ENCODE data around the gene CCM2.
A peak's percentile ranks its signal among the peaks of the same experiment; 100 is the strongest.

The CCM2 gene

DNA sequence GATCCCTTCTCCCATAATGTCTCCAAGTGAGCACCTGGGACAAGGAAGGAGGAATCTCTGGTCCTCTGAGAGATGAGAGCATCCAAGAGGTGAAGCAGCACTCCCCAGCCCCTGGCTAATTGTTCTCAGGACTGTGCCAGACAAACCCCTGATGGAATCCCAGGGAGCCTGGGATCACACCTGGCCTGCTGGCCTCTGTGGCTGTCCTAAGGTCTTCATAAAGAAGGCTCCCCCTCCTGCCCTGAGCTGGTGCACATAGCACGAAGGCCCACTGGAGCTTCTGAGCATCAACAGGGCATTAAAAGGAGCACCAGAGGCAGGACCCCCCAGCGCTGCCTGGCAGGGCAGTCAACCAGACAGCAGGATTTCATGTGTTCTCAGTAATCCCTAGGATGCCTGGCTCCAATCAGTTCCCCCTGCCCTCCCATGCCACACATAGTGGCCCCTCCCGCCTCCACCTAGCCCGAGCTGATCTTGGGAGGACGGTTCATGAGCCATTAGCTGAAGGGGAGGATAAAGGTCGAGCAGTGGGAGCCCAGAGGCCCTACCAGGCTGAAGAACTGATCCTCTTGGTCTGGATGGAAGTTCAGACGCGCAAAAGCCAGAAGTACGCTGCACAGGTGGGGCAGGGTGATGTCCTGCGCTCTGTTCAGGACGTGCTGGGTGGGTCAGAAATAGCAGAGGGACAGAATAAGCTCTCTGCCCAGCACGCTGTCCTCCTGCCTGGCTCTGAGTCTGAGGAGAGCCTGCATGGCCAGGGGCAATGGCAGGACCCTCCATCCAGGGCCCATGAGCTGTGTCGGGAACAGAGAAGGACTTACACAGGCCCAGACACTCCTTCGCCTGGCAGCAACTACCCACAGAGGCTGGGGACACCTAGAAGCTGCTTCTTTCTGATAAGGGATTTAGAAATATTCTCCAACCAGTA, 103.0 kb downstream of the CCM2 start:
- Histone ChIP-seq H3K9ac (ENCODE audit: low read depth in 1 of 2, low read length in 2 of 2) (no peak overlapping the region), H3K4me3 (ENCODE audit: low read length in 2 of 2) (no peak overlapping the region), H3K4me1 (ENCODE audit: control insufficient read depth in 2 of 2, insufficient read depth in 2 of 2, low read length in 2 of 2) (peaks cover 2 to 4% of the 10 kb centered on the region in 2 donors), H3K27me3 (ENCODE audit: control insufficient read depth in 2 of 2, insufficient read depth in 2 of 2, low read length in 2 of 2) (no peaks in the 10 kb centered on the region), H3K27ac (ENCODE audit: low read depth in 2 of 2, low read length in 2 of 2) (no peak overlapping the region), H3K36me3 (ENCODE audit: control insufficient read depth in 2 of 2, insufficient read depth in 2 of 2, low read length in 2 of 2) (peaks cover 87 to 90% of the 10 kb centered on the region in 2 donors), H3K9me3 (ENCODE audit: control insufficient read depth in 2 of 2, low read length in 2 of 2) (no peaks in the 10 kb centered on the region)

DNA sequence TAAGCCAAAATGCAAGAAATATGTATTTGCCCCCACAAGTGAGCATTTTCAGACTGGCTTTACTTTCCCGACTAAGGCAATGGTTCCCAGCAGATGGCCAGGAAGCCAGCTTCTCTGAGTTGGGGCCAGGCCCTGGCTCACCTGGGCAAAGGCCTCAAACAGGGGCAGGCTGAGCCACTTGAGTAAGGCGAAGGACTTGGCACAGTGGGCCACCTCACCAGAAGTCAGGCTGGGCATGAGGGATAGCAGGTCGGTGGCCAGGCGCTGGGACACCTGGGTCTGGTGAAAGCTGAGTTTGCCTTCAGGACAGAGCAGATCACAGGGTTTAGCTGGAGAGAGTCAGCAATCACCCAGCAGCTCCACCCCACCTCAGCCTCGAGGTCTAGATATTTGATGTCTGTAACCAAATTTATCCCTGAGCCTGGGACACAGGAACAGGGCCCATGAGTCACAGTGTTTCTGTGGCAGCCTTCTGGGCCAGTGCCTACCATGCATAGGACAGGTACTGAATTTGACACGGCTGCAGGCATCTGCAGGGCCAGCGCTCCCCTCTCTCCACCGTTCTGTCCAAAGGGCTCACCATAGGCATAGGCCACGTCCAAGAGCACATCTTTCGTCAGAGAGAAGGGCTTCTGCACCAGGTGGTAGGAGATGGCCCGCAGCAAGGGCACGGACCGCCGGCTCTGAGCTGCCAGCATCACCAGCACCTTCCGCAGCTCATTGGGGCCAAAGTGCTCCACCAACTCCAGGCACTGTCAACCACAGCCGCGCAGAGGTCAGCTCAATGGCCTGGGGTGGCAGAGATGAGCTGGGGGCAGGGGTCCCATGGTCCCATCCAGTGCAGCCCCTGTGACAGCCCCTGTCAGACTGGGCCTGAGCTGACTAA, 104.2 kb downstream of the CCM2 start:
- Histone ChIP-seq H3K27ac (ENCODE audit: low read depth in 2 of 2, low read length in 2 of 2) (no peak overlapping the region), H3K27me3 (ENCODE audit: control insufficient read depth in 2 of 2, insufficient read depth in 2 of 2, low read length in 2 of 2) (no peaks in the 10 kb centered on the region), H3K36me3 (ENCODE audit: control insufficient read depth in 2 of 2, insufficient read depth in 2 of 2, low read length in 2 of 2) (peaks cover 94 to 99% of the 10 kb centered on the region in 2 donors), H3K9ac (ENCODE audit: low read depth in 1 of 2, low read length in 2 of 2) (no peak overlapping the region), H3K4me1 (ENCODE audit: control insufficient read depth in 2 of 2, insufficient read depth in 2 of 2, low read length in 2 of 2) (peaks cover 11 to 14% of the 10 kb centered on the region in 2 donors), H3K4me3 (ENCODE audit: low read length in 2 of 2) (no peak overlapping the region), H3K9me3 (ENCODE audit: control insufficient read depth in 2 of 2, low read length in 2 of 2) (no peaks in the 10 kb centered on the region)

DNA sequence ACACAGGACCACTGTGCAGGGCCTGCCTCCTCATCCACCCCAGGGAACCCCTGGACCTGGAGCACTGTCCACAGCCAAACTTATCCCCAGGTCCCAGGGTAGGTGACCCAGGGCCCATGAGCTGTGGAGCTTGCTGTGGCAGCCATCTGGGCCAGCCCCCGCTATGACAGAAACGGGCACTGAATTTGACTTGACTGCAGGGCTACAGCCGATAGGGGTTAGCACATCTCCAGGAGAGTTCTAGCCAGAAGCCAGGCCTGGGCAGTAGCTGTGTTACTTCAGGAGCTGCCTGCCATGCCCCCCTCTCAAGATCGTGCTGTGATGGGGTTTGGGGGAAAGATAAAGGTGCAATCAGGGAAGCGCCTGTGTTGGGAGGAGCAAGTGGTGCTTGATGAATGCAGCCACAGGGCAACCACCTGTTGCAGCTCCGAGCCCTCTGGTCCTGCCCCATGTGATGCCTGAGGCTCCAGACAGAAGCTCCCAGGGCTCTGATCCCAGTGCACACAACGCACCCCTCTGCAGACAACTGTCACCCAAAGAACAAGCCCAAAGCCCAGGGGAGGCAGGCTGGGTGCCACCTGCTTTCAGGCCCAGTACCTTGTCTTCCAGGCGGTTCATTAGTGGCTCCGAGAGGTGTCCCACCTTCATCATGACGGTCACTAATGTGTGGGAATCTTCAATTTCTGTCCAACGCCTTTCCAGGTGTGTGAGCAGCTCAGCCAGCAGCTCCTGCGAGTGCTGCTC, 105.0 kb downstream of the CCM2 start:
- Histone ChIP-seq H3K4me1 (ENCODE audit: control insufficient read depth in 2 of 2, insufficient read depth in 2 of 2, low read length in 2 of 2) (peaks cover 14 to 16% of the 10 kb centered on the region in 2 donors), H3K9me3 (ENCODE audit: control insufficient read depth in 2 of 2, low read length in 2 of 2) (no peaks in the 10 kb centered on the region), H3K4me3 (ENCODE audit: low read length in 2 of 2) (no peak overlapping the region), H3K27ac (ENCODE audit: low read depth in 2 of 2, low read length in 2 of 2) (no peak overlapping the region), H3K36me3 (ENCODE audit: control insufficient read depth in 2 of 2, insufficient read depth in 2 of 2, low read length in 2 of 2) (peaks cover 86 to 93% of the 10 kb centered on the region in 2 donors), H3K27me3 (ENCODE audit: control insufficient read depth in 2 of 2, insufficient read depth in 2 of 2, low read length in 2 of 2) (no peaks in the 10 kb centered on the region), H3K9ac (ENCODE audit: low read depth in 1 of 2, low read length in 2 of 2) (no peak overlapping the region)

DNA sequence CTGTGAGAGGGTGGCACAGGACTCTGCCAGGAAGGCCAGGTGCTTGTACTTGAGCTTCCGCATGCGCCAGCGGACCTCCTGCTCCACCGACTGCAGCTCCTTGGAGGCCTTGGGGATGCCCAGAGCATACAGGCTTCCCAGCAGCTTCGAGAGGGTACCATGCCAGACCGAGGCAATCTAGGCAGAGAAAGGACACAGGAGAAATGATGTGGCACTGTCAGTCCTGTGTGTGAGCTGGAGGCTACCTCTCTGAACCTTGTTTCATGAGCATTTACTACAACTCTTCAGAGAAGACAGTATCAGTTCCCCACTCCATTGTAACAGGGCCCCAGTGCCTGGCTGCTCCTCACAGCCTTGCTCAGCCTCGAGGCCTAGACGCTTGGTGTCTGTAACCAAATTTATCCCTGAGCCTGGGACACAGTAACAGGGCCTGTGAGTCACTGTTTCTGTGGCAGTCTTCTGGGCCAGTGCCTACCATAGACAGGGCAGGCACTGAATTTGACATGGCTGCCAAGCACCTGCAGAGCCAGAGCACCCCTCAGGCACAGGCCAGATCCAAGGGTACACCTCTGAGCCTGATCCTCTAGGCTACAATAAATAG, 105.7 kb downstream of the CCM2 start:
- H3K9ac ChIP-seq (ENCODE audit: low read depth in 1 of 2, low read length in 2 of 2), result no peak overlapping the region
- H3K27me3 ChIP-seq (ENCODE audit: control insufficient read depth in 2 of 2, insufficient read depth in 2 of 2, low read length in 2 of 2), result no peaks in the 10 kb centered on the region
- peaks cover 14 to 18% of the 10 kb centered on the region in 2 donors for H3K4me1 ChIP-seq (ENCODE audit: control insufficient read depth in 2 of 2, insufficient read depth in 2 of 2, low read length in 2 of 2)
- H3K4me3 ChIP-seq (ENCODE audit: low read length in 2 of 2), result no peak overlapping the region
- H3K27ac ChIP-seq (ENCODE audit: low read depth in 2 of 2, low read length in 2 of 2), result no peak overlapping the region
- H3K36me3 ChIP-seq (ENCODE audit: control insufficient read depth in 2 of 2, insufficient read depth in 2 of 2, low read length in 2 of 2), result peaks cover 79 to 86% of the 10 kb centered on the region in 2 donors
- no peaks in the 10 kb centered on the region for H3K9me3 ChIP-seq (ENCODE audit: control insufficient read depth in 2 of 2, low read length in 2 of 2)

DNA sequence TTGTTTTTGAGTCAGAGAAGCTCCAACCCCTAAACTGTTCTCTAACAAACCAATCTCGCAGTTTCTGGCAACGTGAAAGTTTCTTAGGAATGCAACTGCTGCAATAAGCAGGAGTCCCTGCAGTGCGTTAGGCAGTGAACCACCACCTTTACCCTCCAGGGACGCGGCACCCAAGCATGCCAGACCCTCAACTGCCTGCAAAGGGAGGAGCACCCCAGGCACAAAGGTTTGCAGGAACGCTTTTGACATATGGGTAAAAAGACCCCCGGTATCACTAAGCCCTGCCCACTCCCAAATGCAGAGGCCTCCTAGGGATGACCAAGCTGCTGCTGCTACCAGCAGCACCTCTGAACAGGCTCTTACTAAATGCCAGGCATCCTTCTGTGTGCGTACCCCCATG, 106.8 kb downstream of the CCM2 start:
- Histone ChIP-seq H3K27me3 (ENCODE audit: control insufficient read depth in 2 of 2, insufficient read depth in 2 of 2, low read length in 2 of 2) (no peaks in the 10 kb centered on the region), H3K9ac (ENCODE audit: low read depth in 1 of 2, low read length in 2 of 2) (no peak overlapping the region), H3K9me3 (ENCODE audit: control insufficient read depth in 2 of 2, low read length in 2 of 2) (no peaks in the 10 kb centered on the region), H3K4me1 (ENCODE audit: control insufficient read depth in 2 of 2, insufficient read depth in 2 of 2, low read length in 2 of 2) (peaks cover 14 to 18% of the 10 kb centered on the region in 2 donors), H3K36me3 (ENCODE audit: control insufficient read depth in 2 of 2, insufficient read depth in 2 of 2, low read length in 2 of 2) (peaks cover 68 to 75% of the 10 kb centered on the region in 2 donors), H3K27ac (ENCODE audit: low read depth in 2 of 2, low read length in 2 of 2) (no peak overlapping the region), H3K4me3 (ENCODE audit: low read length in 2 of 2) (no peak overlapping the region)

DNA sequence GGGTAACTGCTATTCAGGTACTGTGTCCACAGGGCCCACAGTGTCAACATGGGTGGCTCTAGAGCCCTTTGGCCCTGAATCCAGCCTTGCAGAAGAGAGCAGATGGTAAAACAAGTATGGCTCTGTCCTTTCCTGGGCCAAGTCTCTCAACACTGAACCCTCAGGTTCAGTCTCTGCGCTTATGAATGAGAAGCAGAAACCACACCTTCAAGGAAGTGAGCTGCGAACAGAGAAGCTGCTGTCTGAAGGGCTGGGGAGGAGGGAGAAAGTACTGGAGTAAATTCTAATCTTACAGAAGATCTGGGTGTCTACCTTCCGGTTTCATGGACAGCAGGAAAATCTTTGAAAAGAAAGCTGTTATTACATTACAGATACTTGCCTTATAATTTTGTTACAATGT, 107.4 kb downstream of the CCM2 start:
- Histone ChIP-seq H3K27me3 (ENCODE audit: control insufficient read depth in 2 of 2, insufficient read depth in 2 of 2, low read length in 2 of 2) (no peaks in the 10 kb centered on the region), H3K4me3 (ENCODE audit: low read length in 2 of 2) (no peak overlapping the region), H3K9me3 (ENCODE audit: control insufficient read depth in 2 of 2, low read length in 2 of 2) (no peaks in the 10 kb centered on the region), H3K4me1 (ENCODE audit: control insufficient read depth in 2 of 2, insufficient read depth in 2 of 2, low read length in 2 of 2) (peaks cover 16 to 18% of the 10 kb centered on the region in 2 donors), H3K36me3 (ENCODE audit: control insufficient read depth in 2 of 2, insufficient read depth in 2 of 2, low read length in 2 of 2) (peaks cover 63 to 69% of the 10 kb centered on the region in 2 donors), H3K9ac (ENCODE audit: low read depth in 1 of 2, low read length in 2 of 2) (no peak overlapping the region), H3K27ac (ENCODE audit: low read depth in 2 of 2, low read length in 2 of 2) (peak overlapping the region in 1 of 2 donors; percentile 8)

DNA sequence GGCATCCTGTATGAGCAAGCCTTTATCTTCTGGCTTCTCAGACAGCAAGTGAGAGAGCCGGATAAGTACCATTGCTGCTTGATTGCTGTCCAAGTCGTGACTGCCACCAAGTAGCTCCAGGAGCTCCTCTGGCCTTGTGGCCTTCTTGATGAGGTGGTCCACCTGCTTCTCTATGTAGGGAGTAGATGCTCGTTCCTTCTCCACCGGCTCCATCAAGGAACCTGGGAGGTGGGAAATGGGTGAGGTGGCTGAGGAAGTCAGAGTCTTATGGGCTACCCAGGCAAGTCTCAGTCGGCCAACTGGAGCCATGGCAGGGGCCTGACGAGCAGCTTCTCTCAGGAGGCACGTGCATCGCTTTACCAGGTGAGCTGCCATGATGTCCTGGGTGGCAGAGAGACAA, 108.9 kb downstream of the CCM2 start:
- Histone ChIP-seq H3K36me3 (ENCODE audit: control insufficient read depth in 2 of 2, insufficient read depth in 2 of 2, low read length in 2 of 2) (peaks cover 48 to 54% of the 10 kb centered on the region in 2 donors), H3K4me3 (ENCODE audit: low read length in 2 of 2) (no peak overlapping the region), H3K9ac (ENCODE audit: low read depth in 1 of 2, low read length in 2 of 2) (no peak overlapping the region), H3K9me3 (ENCODE audit: control insufficient read depth in 2 of 2, low read length in 2 of 2) (no peaks in the 10 kb centered on the region), H3K27me3 (ENCODE audit: control insufficient read depth in 2 of 2, insufficient read depth in 2 of 2, low read length in 2 of 2) (no peaks in the 10 kb centered on the region), H3K27ac (ENCODE audit: low read depth in 2 of 2, low read length in 2 of 2) (no peak overlapping the region), H3K4me1 (ENCODE audit: control insufficient read depth in 2 of 2, insufficient read depth in 2 of 2, low read length in 2 of 2) (peaks cover 16 to 18% of the 10 kb centered on the region in 2 donors)

DNA sequence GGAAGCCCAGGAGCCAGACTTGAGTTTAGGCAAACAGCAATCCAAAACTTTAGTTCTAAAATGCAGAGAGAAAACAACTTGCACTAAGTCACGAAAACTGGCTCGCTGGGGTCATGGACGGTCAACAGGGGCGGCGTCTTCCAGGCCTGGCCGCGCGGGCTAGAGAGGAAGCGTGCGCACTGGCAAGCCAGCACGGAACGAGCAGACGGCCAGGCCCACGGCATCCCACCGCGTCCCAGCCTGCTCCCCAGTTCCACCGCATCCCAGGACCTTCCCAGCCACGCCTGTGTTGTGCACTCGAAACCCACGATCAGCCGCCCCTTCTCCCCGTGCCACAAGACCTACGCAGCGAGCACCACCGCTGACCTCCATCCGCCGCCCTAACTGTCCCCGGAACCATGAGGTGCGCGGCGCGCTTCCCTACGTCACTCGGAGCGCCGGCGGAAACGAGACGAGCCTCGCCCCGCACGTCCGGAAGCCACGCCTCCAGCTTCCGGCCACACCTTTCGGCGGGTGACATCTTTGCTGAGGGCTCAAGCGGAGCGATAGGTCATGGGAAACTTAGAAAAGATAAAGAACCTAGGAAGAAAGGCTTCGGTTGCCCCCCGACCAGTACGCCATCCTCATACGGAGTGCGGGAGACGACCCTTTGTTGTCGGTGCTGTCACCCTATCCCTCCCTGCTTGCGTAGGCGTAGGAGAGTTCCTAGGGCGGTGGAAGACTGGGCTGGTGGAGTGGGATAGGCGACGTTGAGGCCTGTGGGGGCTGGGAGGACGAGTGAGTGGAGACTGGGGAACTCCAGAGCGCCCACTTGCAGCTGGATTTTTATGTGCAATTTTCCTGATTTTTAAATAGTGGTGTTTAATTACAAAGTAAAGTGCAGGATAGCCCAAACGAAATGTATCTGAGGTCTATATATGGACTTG, 111.6 kb downstream of the CCM2 start, which contains the start of gene TBRG4:
TSS of gene TBRG4 (minus strand) at position 400 of the 926 bp plus-strand sequence. CDS start 2,460 bp downstream, outside the sequence.
- peak within 1 kb of the TSS; percentile 93 to 96 for H3K9ac ChIP-seq (ENCODE audit: low read depth in 1 of 2, low read length in 2 of 2)
- H3K36me3 ChIP-seq (ENCODE audit: control insufficient read depth in 2 of 2, insufficient read depth in 2 of 2, low read length in 2 of 2), result peaks cover 23 to 27% of the 10 kb centered on the region in 2 donors
- H3K27ac ChIP-seq (ENCODE audit: low read depth in 2 of 2, low read length in 2 of 2), result peak within 1 kb of the TSS; percentile 98 to 99
- peaks cover 0 to 2% of the 10 kb centered on the region in 2 donors for H3K27me3 ChIP-seq (ENCODE audit: control insufficient read depth in 2 of 2, insufficient read depth in 2 of 2, low read length in 2 of 2)
- H3K4me3 ChIP-seq (ENCODE audit: low read length in 2 of 2), result peak within 1 kb of the TSS; percentile 91 to 100
- H3K9me3 ChIP-seq (ENCODE audit: control insufficient read depth in 2 of 2, low read length in 2 of 2), result no peaks in the 10 kb centered on the region
- peaks cover 16 to 18% of the 10 kb centered on the region in 2 donors for H3K4me1 ChIP-seq (ENCODE audit: control insufficient read depth in 2 of 2, insufficient read depth in 2 of 2, low read length in 2 of 2)
